GM21367 (cell line): Measurements from ENCODE around the gene TCHHL1.

Experiments used
- ATAC-seq: cut with Tn5 transposase; IDR thresholded peaks from one replicate; pipeline ENCODE4 v1.9.1; 2021; ENCODE audit not compliant: unreplicated experiment

Gene TCHHL1

GRCh38 chr1:152039886-152040285, 49.0 kb downstream of the TCHHL1 start:
- ATAC-seq = no peak

GRCh38 chr1:152039461-152039860, 49.4 kb downstream of the TCHHL1 start:
- no peak for ATAC-seq

GRCh38 chr1:152038871-152039270, 50.0 kb downstream of the TCHHL1 start:
- no peak for ATAC-seq

- ATAC-seq = no peak
Observed at GRCh38 chr1:152036267-152037216, 52.3 kb downstream of the TCHHL1 start, which contains the start of gene S100A11. S100A11 (minus strand) TSS chr1:152037004; CDS start chr1:152036915, 89 bp downstream.

GRCh38 chr1:152035539-152036266, 53.2 kb downstream of the TCHHL1 start:
- no peak for ATAC-seq

- no peak for ATAC-seq
Observed at GRCh38 chr1:152034654-152035538, 54.0 kb downstream of the TCHHL1 start.

GRCh38 chr1:152034324-152034653, 54.6 kb downstream of the TCHHL1 start:
- no peak for ATAC-seq
